ENCODE data around the gene XRCC4. TPM values are rescaled to one million over a fixed set of nuclear protein-coding genes. Genes with fewer than 3 reads are reported as not detected.

Gene XRCC4
- polyA plus RNA-seq, 1 donor (not counting 4 experiments of a cell fraction or from before 2014, with no cell fraction given) = 10.9 TPM

DNA sequence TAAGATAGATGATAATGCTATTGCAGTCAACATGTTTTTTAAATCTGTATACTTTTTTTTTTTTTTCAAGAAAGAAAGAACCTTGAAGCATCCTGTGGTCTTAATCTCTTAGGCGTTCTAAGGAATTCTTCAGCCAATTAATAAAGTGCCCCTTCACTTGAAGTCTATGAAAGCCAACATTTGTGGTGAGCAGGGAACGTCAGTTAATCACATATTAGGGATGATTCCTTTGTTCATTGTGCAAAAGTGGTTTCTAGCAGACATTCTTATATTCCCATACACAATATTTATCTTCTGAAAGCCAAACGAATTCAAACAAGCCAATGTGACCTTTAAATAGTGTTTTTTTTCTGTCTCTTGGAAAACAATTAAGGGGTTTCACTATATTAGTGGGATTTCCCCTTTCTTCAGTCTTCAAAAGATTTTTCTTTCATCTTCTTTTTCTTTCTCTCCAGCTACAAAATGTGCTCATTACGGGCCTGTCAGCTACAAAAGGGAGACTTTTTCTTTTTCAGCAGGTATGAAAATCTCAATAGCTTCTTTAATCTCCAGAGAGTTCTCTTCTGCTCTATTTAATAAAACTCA is 40.3 kb upstream of the XRCC4 start:
- H3K9ac ChIP-seq (ENCODE audit: control insufficient read depth, extremely low read depth, insufficient read depth, low read length) = no peak overlapping the region
- TF ChIP-seq CTCF (optimal IDR thresholded peaks at IDR 0.05 in 1 of 3, IDR thresholded peaks at IDR 0.05 in 1 of 3, conservative IDR thresholded peaks at IDR 0.05 in 1 of 3; ENCODE audit: extremely low read depth in 1 of 3, insufficient read depth in 2 of 3, low read length in 3 of 3) (no peak), EZH2 (IDR thresholded peaks at IDR 0.05; ENCODE audit: low read length) (no peak)
- FAIRE-seq = no peak
- no peak for DNase-seq (ENCODE audit: low read depth, low spot score)
- no peak overlapping the region for H3K27ac ChIP-seq (ENCODE audit: control insufficient read depth, insufficient read depth, low read length)
- H3K36me3 ChIP-seq (ENCODE audit: control insufficient read depth in 2 of 2, extremely low read depth in 1 of 2, insufficient read depth in 2 of 2, low read length in 2 of 2) = no peaks in the 10 kb centered on the region
- no peaks in the 10 kb centered on the region for H3K79me2 ChIP-seq (ENCODE audit: control insufficient read depth, insufficient read depth, low read length)
- no peaks in the 10 kb centered on the region for H4K20me1 ChIP-seq (ENCODE audit: control insufficient read depth, extremely low read depth, insufficient read depth, low read length)
- no peaks in the 10 kb centered on the region for H3K9me1 ChIP-seq (ENCODE audit: control insufficient read depth, extremely low read depth, insufficient read depth, low read length)
- H3K4me1 ChIP-seq (ENCODE audit: control insufficient read depth, extremely low read depth, insufficient read depth, low read length) = no peaks in the 10 kb centered on the region
- H3K4me3 ChIP-seq (ENCODE audit: control insufficient read depth in 2 of 3, extremely low read depth in 1 of 3, insufficient read depth in 2 of 3, low read depth in 1 of 3, low read length in 3 of 3) = no peak overlapping the region
- H3K27me3 ChIP-seq (ENCODE audit: control insufficient read depth, extremely low read depth, insufficient read depth, low read length) = no peaks in the 10 kb centered on the region
- no peak overlapping the region for H2AFZ ChIP-seq (ENCODE audit: control insufficient read depth, low read length)
- H3K4me2 ChIP-seq (ENCODE audit: control insufficient read depth, extremely low read depth, insufficient read depth, low read depth, low read length) = no peak overlapping the region
- no peaks in the 10 kb centered on the region for H3K9me3 ChIP-seq (ENCODE audit: control insufficient read depth, low read depth, low read length)
- dilution Hi-C loops (cut with MboI; ENCODE audit: extremely low pct_ligation_motif_present, low sequenced_read_pairs) = no loop called here

- H3K9ac ChIP-seq (ENCODE audit: control insufficient read depth, extremely low read depth, insufficient read depth, low read length) = no peak overlapping the region
- H3K9me3 ChIP-seq (ENCODE audit: control insufficient read depth, low read depth, low read length) = no peaks in the 10 kb centered on the region
- H3K79me2 ChIP-seq (ENCODE audit: control insufficient read depth, insufficient read depth, low read length) = no peaks in the 10 kb centered on the region
- FAIRE-seq (no peak), DNase-seq (ENCODE audit: low read depth, low spot score) (no peak)
- no peak overlapping the region for H3K4me3 ChIP-seq (ENCODE audit: control insufficient read depth in 2 of 3, extremely low read depth in 1 of 3, insufficient read depth in 2 of 3, low read depth in 1 of 3, low read length in 3 of 3)
- H3K27ac ChIP-seq (ENCODE audit: control insufficient read depth, insufficient read depth, low read length) = no peak overlapping the region
- no peaks in the 10 kb centered on the region for H3K27me3 ChIP-seq (ENCODE audit: control insufficient read depth, extremely low read depth, insufficient read depth, low read length)
- H2AFZ ChIP-seq (ENCODE audit: control insufficient read depth, low read length) = no peak overlapping the region
- no peaks in the 10 kb centered on the region for H3K9me1 ChIP-seq (ENCODE audit: control insufficient read depth, extremely low read depth, insufficient read depth, low read length)
- TF ChIP-seq EZH2 (IDR thresholded peaks at IDR 0.05; ENCODE audit: low read length) (no peak), CTCF (optimal IDR thresholded peaks at IDR 0.05 in 1 of 3, IDR thresholded peaks at IDR 0.05 in 1 of 3, conservative IDR thresholded peaks at IDR 0.05 in 1 of 3; ENCODE audit: extremely low read depth in 1 of 3, insufficient read depth in 2 of 3, low read length in 3 of 3) (no peak)
- H4K20me1 ChIP-seq (ENCODE audit: control insufficient read depth, extremely low read depth, insufficient read depth, low read length) = no peaks in the 10 kb centered on the region
- dilution Hi-C loops (cut with MboI; ENCODE audit: extremely low pct_ligation_motif_present, low sequenced_read_pairs) = no loop called here
- no peak overlapping the region for H3K4me2 ChIP-seq (ENCODE audit: control insufficient read depth, extremely low read depth, insufficient read depth, low read depth, low read length)
- no peaks in the 10 kb centered on the region for H3K4me1 ChIP-seq (ENCODE audit: control insufficient read depth, extremely low read depth, insufficient read depth, low read length)
- no peaks in the 10 kb centered on the region for H3K36me3 ChIP-seq (ENCODE audit: control insufficient read depth in 2 of 2, extremely low read depth in 1 of 2, insufficient read depth in 2 of 2, low read length in 2 of 2)
Measured at GRCh38 chr5:83038924-83039323, 38.4 kb upstream of the XRCC4 start.

Measured in keratinocyte (primary cell).